Fibroblast of peridontal ligament (primary cell): Measurements from ENCODE around the gene COX17.

Source experiments
- DNase-seq: peaks from one replicate; pipeline ENCODE4 v3.0.0-alpha.2; 2010; ENCODE audit errors: extremely low read depth

COX17 gene

DNA sequence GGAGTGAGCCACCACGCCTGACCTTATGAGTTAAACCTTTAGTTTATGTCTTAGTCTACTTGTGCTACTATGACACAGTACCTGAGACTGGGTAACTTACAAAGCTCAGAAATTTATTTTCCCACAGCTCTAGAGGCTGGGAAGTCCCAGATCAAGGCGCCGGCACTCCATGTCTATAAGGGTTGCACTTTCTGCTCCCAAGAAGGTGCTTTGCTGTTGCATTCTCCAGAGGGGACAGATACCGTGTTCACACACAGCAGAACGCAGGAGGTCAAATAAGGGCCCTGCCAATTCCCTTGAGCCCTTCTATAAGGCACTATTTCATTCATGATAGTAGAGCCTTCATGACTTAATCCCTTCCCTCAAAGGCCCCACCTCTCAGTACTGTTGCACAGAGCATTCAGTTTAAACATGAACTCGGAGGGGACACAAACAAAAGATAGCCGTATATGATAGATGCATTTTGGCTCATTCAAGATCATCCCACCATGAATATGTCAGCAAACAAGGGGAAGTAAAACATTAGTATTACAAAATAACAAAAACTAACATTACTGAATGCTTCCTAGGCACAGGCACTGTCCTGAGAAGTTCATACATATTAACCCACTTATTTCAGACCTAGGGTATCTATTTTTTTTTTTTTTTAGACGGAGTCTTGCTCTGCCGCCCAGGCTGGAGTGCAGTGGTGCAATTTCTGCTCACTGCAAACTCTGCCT, 53.0 kb downstream of the COX17 start:
- no peak for DNase-seq

DNA sequence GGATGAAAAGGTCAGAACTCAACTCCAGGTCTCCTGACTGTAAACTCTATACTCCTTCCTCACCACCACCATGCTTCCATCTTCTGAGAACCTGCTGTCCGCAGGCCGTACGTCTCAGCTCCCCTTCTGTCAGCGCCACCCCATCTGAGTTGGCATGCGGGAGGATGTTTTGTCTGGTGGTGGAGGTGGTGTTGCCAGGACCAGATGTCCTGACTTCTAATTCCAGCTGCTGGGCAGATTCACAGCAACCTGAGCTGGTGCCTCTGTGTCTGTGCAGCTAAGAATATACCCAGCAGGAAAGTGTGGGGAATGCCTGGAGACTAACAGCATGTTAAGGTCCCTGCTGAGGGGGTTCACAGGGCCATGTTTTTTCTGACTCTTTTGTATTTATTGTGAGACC, 56.3 kb downstream of the COX17 start:
- no peak for DNase-seq
